Activated naive CD8-positive, alpha-beta T cell treated with anti-CD3 and anti-CD28 coated beads for 36 hours (primary cell): Measurements from ENCODE around the gene FAM163A. TPM values are rescaled to one million over a fixed set of nuclear protein-coding genes. Genes with fewer than 3 reads are reported as not detected.

Experiments
- DNase-seq: peaks from one replicate; pipeline ENCODE4 v3.0.0; 2021
- H3K27ac Mint-ChIP-seq: one replicate; pipeline ENCODE4 v1.8.0; 2022; ENCODE audit warnings: mild to moderate bottlenecking, moderate library complexity, mixed read lengths
- H3K27me3 Mint-ChIP-seq: one replicate; pipeline ENCODE4 v1.8.0; 2022; ENCODE audit warnings: mild to moderate bottlenecking, mixed read lengths
- H3K36me3 Mint-ChIP-seq: one replicate; pipeline ENCODE4 v1.8.0; 2021; ENCODE audit warnings: mild to moderate bottlenecking, mixed read lengths
- H3K4me1 Mint-ChIP-seq: one replicate; pipeline ENCODE4 v1.8.0; 2021; ENCODE audit warnings: mixed read lengths
- H3K4me3 Mint-ChIP-seq: one replicate; pipeline ENCODE4 v1.8.0; 2022; ENCODE audit warnings: mild to moderate bottlenecking, moderate library complexity, mixed read lengths
- H3K9me3 Mint-ChIP-seq: one replicate; pipeline ENCODE4 v1.8.0; 2022; ENCODE audit warnings: mixed read lengths
- total RNA-seq, 2 experiments: library from RNA; stranded (reverse); gene quantifications; one replicate each; pipeline ENCODE4 v1.2.3, GENCODE V29; 2021

The FAM163A gene
- total RNA-seq, 2 experiments from 2014 or later = not detected

DNA sequence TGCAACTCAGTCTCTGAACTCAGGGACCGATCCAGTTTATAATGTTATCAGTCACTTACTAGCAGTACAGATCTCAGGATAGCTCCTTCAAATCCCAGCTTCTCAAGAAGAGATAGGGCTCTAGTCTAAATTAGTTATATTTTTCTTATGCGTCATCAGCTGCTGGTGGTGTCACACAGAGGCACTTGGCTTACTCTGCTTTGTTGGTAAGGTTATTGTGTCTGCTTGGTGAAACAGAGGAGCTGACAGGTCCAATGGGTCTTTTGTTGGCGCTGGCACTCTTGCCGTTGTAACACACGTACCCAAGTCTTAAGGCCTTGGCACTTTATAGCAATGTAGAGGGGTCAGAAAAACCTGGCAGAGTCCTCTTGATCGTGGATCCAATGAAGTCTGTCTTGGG lies 122.3 kb downstream of the FAM163A start:
- H3K27me3 Mint-ChIP-seq = no peaks in the 10 kb centered on the region
- peaks cover 18% of the 10 kb centered on the region for H3K36me3 Mint-ChIP-seq
- no peaks in the 10 kb centered on the region for H3K9me3 Mint-ChIP-seq
- H3K4me1 Mint-ChIP-seq = peaks cover 5% of the 10 kb centered on the region
- no peak overlapping the region for H3K27ac Mint-ChIP-seq
- no peak overlapping the region for H3K4me3 Mint-ChIP-seq
- DNase-seq = no peak

Other genes with a start within 250 kb of the FAM163A start
- gene NPHS2, start 167.3 kb upstream of the FAM163A start, total RNA-seq = not detected
- not detected for gene TDRD5, start 151.5 kb upstream of the FAM163A start, total RNA-seq
- gene TOR1AIP2, start 134.5 kb downstream of the FAM163A start, total RNA-seq = 10 to 100 TPM; 57.1 to 59.0 TPM
- gene TOR1AIP1, start 139.0 kb downstream of the FAM163A start, total RNA-seq = 10 to 100 TPM; 54.6 to 56.5 TPM
- gene CEP350, start 211.5 kb downstream of the FAM163A start, total RNA-seq = 10 to 100 TPM; 34.4 to 37.6 TPM